Measurements from ENCODE around the gene ADAM19. TPM values are rescaled to one million over a fixed set of nuclear protein-coding genes. Genes with fewer than 3 reads are reported as not detected.

The ADAM19 gene
- total RNA-seq, 2 experiments from 2014 or later: 24.2 to 103 TPM

GRCh38 chr5:157541447-157542118 lies 34.0 kb downstream of the ADAM19 start:
- no peaks in the 10 kb centered on the region for H3K9me2 ChIP-seq (ENCODE audit: insufficient read depth, low read length)
- intact Hi-C loops (cut with micrococcal nuclease; ENCODE audit: unreplicated experiment): loop anchor here (2.0 kb wide), 1 partner anchor 33 kb away; the partner anchor contains the start of gene ADAM19
- H2AFZ ChIP-seq (ENCODE audit: low read length): peak overlapping the region; percentile 67; the same call in 1 of the 2 replicates
- no peaks in the 10 kb centered on the region for H4K20me1 ChIP-seq (ENCODE audit: insufficient read depth, low read length)
- peaks cover 12% of the 10 kb centered on the region for H3K36me3 ChIP-seq (ENCODE audit: insufficient read depth, low read length)
- TF ChIP-seq, protein P1, sequence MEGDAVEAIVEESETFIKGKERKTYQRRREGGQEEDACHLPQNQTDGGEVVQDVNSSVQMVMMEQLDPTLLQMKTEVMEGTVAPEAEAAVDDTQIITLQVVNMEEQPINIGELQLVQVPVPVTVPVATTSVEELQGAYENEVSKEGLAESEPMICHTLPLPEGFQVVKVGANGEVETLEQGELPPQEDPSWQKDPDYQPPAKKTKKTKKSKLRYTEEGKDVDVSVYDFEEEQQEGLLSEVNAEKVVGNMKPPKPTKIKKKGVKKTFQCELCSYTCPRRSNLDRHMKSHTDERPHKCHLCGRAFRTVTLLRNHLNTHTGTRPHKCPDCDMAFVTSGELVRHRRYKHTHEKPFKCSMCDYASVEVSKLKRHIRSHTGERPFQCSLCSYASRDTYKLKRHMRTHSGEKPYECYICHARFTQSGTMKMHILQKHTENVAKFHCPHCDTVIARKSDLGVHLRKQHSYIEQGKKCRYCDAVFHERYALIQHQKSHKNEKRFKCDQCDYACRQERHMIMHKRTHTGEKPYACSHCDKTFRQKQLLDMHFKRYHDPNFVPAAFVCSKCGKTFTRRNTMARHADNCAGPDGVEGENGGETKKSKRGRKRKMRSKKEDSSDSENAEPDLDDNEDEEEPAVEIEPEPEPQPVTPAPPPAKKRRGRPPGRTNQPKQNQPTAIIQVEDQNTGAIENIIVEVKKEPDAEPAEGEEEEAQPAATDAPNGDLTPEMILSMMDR (conservative IDR thresholded peaks at IDR 0.05; ENCODE audit: low read length): no peak
- TF ChIP-seq EZH2phosphoT487 (IDR thresholded peaks at IDR 0.05; ENCODE audit: borderline replicate concordance, low read depth, low read length): no peak
- peak overlapping the region; percentile 59 for H3K4me2 ChIP-seq (ENCODE audit: low read length)
- ChIA-PET POLR2A (interaction anchor here (0.6 to 1.5 kb wide), 16 partner anchors 8 to 1511 kb away, joined by 3 to 8 read pairs (median 4); no protein-coding TSS in a partner anchor), CTCF (ENCODE audit: unreplicated experiment) (no interaction called here)
- no peaks in the 10 kb centered on the region for H3K9me3 ChIP-seq (ENCODE audit: low read length)
- peaks cover 37% of the 10 kb centered on the region for H3K4me1 ChIP-seq (ENCODE audit: insufficient read depth, low read length, poor library complexity, severe bottlenecking)
- H3K27ac ChIP-seq (ENCODE audit: low read depth, low read length, poor library complexity, severe bottlenecking): peak overlapping the region; percentile 2
- H3K79me2 ChIP-seq (ENCODE audit: insufficient read depth, low read depth, low read length): peaks cover 22% of the 10 kb centered on the region; the same call in 1 of the 2 replicates
- peak; percentile 13 for DNase-seq (ENCODE audit: low spot score)
- H3K4me3 ChIP-seq (ENCODE audit: low read depth, low read length, poor library complexity, severe bottlenecking): peak overlapping the region; percentile 38
- BruUV-seq (replicated peaks): no TSS peak

GRCh38 chr5:157540707-157541446 lies 34.7 kb downstream of the ADAM19 start:
- TF ChIP-seq, protein P1 (conservative IDR thresholded peaks at IDR 0.05; ENCODE audit: low read length): no peak
- no peak for TF ChIP-seq EZH2phosphoT487 (IDR thresholded peaks at IDR 0.05; ENCODE audit: borderline replicate concordance, low read depth, low read length)
- intact Hi-C loops (cut with micrococcal nuclease; ENCODE audit: unreplicated experiment): loop anchor here (1.0 to 2.0 kb wide), 2 partner anchors 34 to 39 kb away; partner anchors contain the start of gene ADAM19

More at GRCh38 chr5:157540707-157541446, 34.7 kb downstream of the ADAM19 start:
- Histone ChIP-seq H3K4me3 (ENCODE audit: low read depth, low read length, poor library complexity, severe bottlenecking) (peak overlapping the region; percentile 38), H3K4me1 (ENCODE audit: insufficient read depth, low read length, poor library complexity, severe bottlenecking) (peaks cover 37% of the 10 kb centered on the region), H3K36me3 (ENCODE audit: insufficient read depth, low read length) (peaks cover 15% of the 10 kb centered on the region), H3K27ac (ENCODE audit: low read depth, low read length, poor library complexity, severe bottlenecking) (no peak overlapping the region), H3K9me2 (ENCODE audit: insufficient read depth, low read length) (no peaks in the 10 kb centered on the region), H3K9me3 (ENCODE audit: low read length) (no peaks in the 10 kb centered on the region), H3K4me2 (ENCODE audit: low read length) (peak overlapping the region; percentile 59), H4K20me1 (ENCODE audit: insufficient read depth, low read length) (no peaks in the 10 kb centered on the region), H3K79me2 (ENCODE audit: insufficient read depth, low read depth, low read length) (peaks cover 22% of the 10 kb centered on the region; the same call in 1 of the 2 replicates), H2AFZ (ENCODE audit: low read length) (peak overlapping the region; percentile 67; the same call in 1 of the 2 replicates)
- POLR2A ChIA-PET: interaction anchor here (0.6 to 1.7 kb wide), 19 partner anchors 9 to 1511 kb away, joined by 3 to 8 read pairs (median 4); no protein-coding TSS in a partner anchor
- no TSS peak for BruUV-seq (replicated peaks)
- CTCF ChIA-PET (ENCODE audit: unreplicated experiment): no interaction called here
- DNase-seq (ENCODE audit: low spot score): peak; percentile 39
